Spleen (tissue), 11 donors: ENCODE results near the gene DAPK3. TPM values are rescaled to one million over a fixed set of nuclear protein-coding genes. Genes with fewer than 3 reads are reported as not detected.

Experiments used
- DNase-seq: peaks from one replicate; pipeline ENCODE4 v3.0.0-alpha.2; 2020
- H3K27ac ChIP-seq, 8 donors: fragments of 200-600 bp; sonication (generic) in 7 of 8; 1 replicate in 4 of 8; 2 replicates in 4 of 8; pipeline versions ENCODE4 v1.5.0 to v1.8.0; 2016 to 2021; ENCODE audit warnings: inconsistent platforms in 4 of 8, mild to moderate bottlenecking in 4 of 8, moderate library complexity in 1 of 8
- H3K27me3 ChIP-seq, 7 donors: fragments of 200-600 bp; sonication (generic) in 6 of 7; replicated peaks in 1 of 7; 1 replicate in 4 of 7; 2 replicates in 3 of 7; pipeline versions ENCODE4 v1.5.0 to v1.8.0; 2016 to 2021; ENCODE audit warnings: inconsistent platforms in 3 of 7, mild to moderate bottlenecking in 1 of 7
- H3K36me3 ChIP-seq, 6 donors: fragments of 200-600 bp; sonication (generic) in 5 of 6; 1 replicate in 4 of 6; 2 replicates in 2 of 6; pipeline versions ENCODE4 v1.5.0 to v1.8.0; 2016 to 2021; ENCODE audit warnings: inconsistent platforms in 2 of 6
- H3K4me1 ChIP-seq, 6 donors: fragments of 200-600 bp; sonication (generic) in 5 of 6; 1 replicate in 3 of 6; 2 replicates in 3 of 6; pipeline versions ENCODE4 v1.5.0 to v1.8.0; 2016 to 2021; ENCODE audit warnings: inconsistent platforms in 3 of 6
- H3K4me3 ChIP-seq, 8 donors: fragments of 200-600 bp; sonication (generic) in 7 of 8; 1 replicate in 4 of 8; 2 replicates in 4 of 8; pipeline versions ENCODE4 v1.5.0 to v1.8.0; 2016 to 2021; ENCODE audit warnings: inconsistent platforms in 4 of 8, mild to moderate bottlenecking in 4 of 8, moderate library complexity in 2 of 8
- H3K9me3 ChIP-seq, 8 donors: fragments of 200-600 bp; sonication (generic) in 7 of 8; 1 replicate in 4 of 8; 2 replicates in 4 of 8; pipeline versions ENCODE4 v1.5.0 to v1.8.0; 2016 to 2021; ENCODE audit warnings: inconsistent platforms in 4 of 8
- CTCF ChIP-seq, 11 experiments: fragments of 200-600 bp in 7 of 11; fragments of 450-650 bp in 4 of 11; sonication (generic) in 4 of 11; IDR thresholded peaks in 8 of 11; conservative IDR thresholded peaks in 3 of 11; 1 replicate in 7 of 11; 2 replicates in 4 of 11; pipeline versions ENCODE4 v1.4.0 to v1.8.0; 2016 to 2021; ENCODE audit warnings: antibody characterized with exemption in 11 of 11, inconsistent platforms in 4 of 11, mild to moderate bottlenecking in 1 of 11
- POLR2A ChIP-seq, 3 donors: fragments of 450-650 bp; IDR thresholded peaks; one replicate each; pipeline ENCODE4 v1.5.1; 2017; ENCODE audit warnings: antibody characterized with exemption in 3 of 3, mild to moderate bottlenecking in 1 of 3
- POLR2AphosphoS5 ChIP-seq, 3 donors: sonication (generic); formaldehyde crosslinking; IDR thresholded peaks; one replicate each; pipeline ENCODE4 v1.5.1; 2017; ENCODE audit warnings: antibody characterized with exemption in 3 of 3
- WGBS, 5 donors: extraction: QIAGEN DNeasy Blood & Tissue Kit in 3 of 5; methylation state at CpG; one replicate each; pipeline versions ENCODE4 v1.1.5 to v1.1.7; 2013 to 2018; 5-methylcytosine and 5-hydroxymethylcytosine counted together
- intact Hi-C: fragments of 100-400 bp; cut with DNase I; formaldehyde crosslinking; loops from one replicate; pipeline ENCODE4 v1.15.0; 2023; ENCODE audit warnings: low total_unique reads
- polyA plus RNA-seq, 3 donors: library from polyadenylated mRNA; stranded (reverse); fragments of 200-250 nt; gene quantifications; one replicate each; pipeline ENCODE4 v1.2.1, GENCODE V29; 2013
- total RNA-seq, 7 donors: library from RNA; depleted of rRNA in 3 of 7; stranded (reverse); fragments of >200 nt in 3 of 7; fragmentation: NEBNext Ultra II Directional in 4 of 7; extraction: Animal tissue kit (Norgen Biotek cat#: 25700) in 4 of 7; gene quantifications; one replicate each; pipeline versions ENCODE4 v1.1.0 to v1.2.1, GENCODE V29; 2016 to 2021
- donor health status: healthy with polysubstance abuse.
- donor health status: DM: no; HTN: no; CAD: no; lungs with moderate emphysema.
- donor health status: DM: no; HTN: no; CAD: no.
- donor health status: Bipolar disorder and iron deficiency.
- donor health status: healthy.
- donor health status: DM: no; HTN: no; CAD: no.
- donor health status: DM: yes; HTN: yes; CAD: no.

Gene DAPK3
- total and polyA plus RNA-seq, 10 donors, result 26.5 to 68.8 (median 46.1) TPM

- Histone ChIP-seq H3K27ac (peak overlapping the region in 1 of 8 donors; percentile 0), H3K4me3 (no peak overlapping the region), H3K36me3 (peaks cover 19 to 75% (median 73%) of the 10 kb centered on the region in 6 donors), H3K4me1 (peaks cover 28 to 88% (median 62%) of the 10 kb centered on the region in 6 donors), H3K9me3 (no peaks in the 10 kb centered on the region), H3K27me3 (no peaks in the 10 kb centered on the region)
- DNase-seq, result peak; percentile 71
- 84 to 93% (median 90%) methylated on average over 30 to 39 of the region's 39 CpGs for WGBS, 5 donors
- no peak for TF ChIP-seq CTCF (IDR thresholded peaks at IDR 0.05 in 8 of 11, conservative IDR thresholded peaks at IDR 0.05 in 3 of 11)
- TF ChIP-seq POLR2AphosphoS5 (IDR thresholded peaks at IDR 0.05), result peak in 2 of 3 donors; percentile 38 to 60
- no peak for TF ChIP-seq POLR2A (IDR thresholded peaks at IDR 0.05)
- intact Hi-C loops, result no loop called here
These were observed 11.1 kb upstream of the DAPK3 start for GRCh38 chr19:3981736-3982681.

- TF ChIP-seq POLR2AphosphoS5 (IDR thresholded peaks at IDR 0.05), result peak in 1 of 3 donors; percentile 7
- TF ChIP-seq POLR2A (IDR thresholded peaks at IDR 0.05), result no peak
- no peak for TF ChIP-seq CTCF (IDR thresholded peaks at IDR 0.05 in 8 of 11, conservative IDR thresholded peaks at IDR 0.05 in 3 of 11)
- intact Hi-C loops, result no loop called here
These were observed 10.5 kb upstream of the DAPK3 start for GRCh38 chr19:3981373-3981735.

GRCh38 chr19:3980353-3981251 lies 9.7 kb upstream of the DAPK3 start:
- no peak overlapping the region for H3K4me3 ChIP-seq
- intact Hi-C loops, result no loop called here
- peaks cover 22 to 89% (median 87%) of the 10 kb centered on the region in 6 donors for H3K36me3 ChIP-seq
- H3K27me3 ChIP-seq, result no peaks in the 10 kb centered on the region
- H3K4me1 ChIP-seq, result peaks cover 15 to 87% (median 52%) of the 10 kb centered on the region in 6 donors
- H3K9me3 ChIP-seq, result no peaks in the 10 kb centered on the region
- TF ChIP-seq POLR2A (IDR thresholded peaks at IDR 0.05), result no peak
- TF ChIP-seq POLR2AphosphoS5 (IDR thresholded peaks at IDR 0.05), result peak in 2 of 3 donors; percentile 45 to 73
- 65 to 87% (median 77%) methylated on average over 17 to 31 of the region's 31 CpGs for WGBS, 5 donors
- no peak for DNase-seq
- H3K27ac ChIP-seq, result peak overlapping the region in 1 of 8 donors; percentile 24

More at GRCh38 chr19:3981373-3981735, 10.5 kb upstream of the DAPK3 start:
- Histone ChIP-seq H3K36me3 (peaks cover 22 to 82% (median 80%) of the 10 kb centered on the region in 6 donors), H3K4me3 (no peak overlapping the region), H3K27me3 (no peaks in the 10 kb centered on the region), H3K4me1 (peaks cover 21 to 88% (median 59%) of the 10 kb centered on the region in 6 donors), H3K9me3 (no peaks in the 10 kb centered on the region), H3K27ac (peak overlapping the region in 1 of 8 donors; percentile 24)
- WGBS, 5 donors, result 83 to 90% (median 89%) methylated on average over 9 to 10 of the region's 10 CpGs
- no peak for DNase-seq

GRCh38 chr19:3979674-3980352 lies 8.9 kb upstream of the DAPK3 start:
- 84 to 93% (median 88%) methylated on average over 18 to 25 of the region's 25 CpGs for WGBS, 5 donors
- no peak for DNase-seq

More at GRCh38 chr19:3979674-3980352, 8.9 kb upstream of the DAPK3 start:
- H3K4me3 ChIP-seq, result no peak overlapping the region
- H3K4me1 ChIP-seq, result peaks cover 12 to 86% (median 48%) of the 10 kb centered on the region in 6 donors
- no peak overlapping the region for H3K27ac ChIP-seq
- H3K36me3 ChIP-seq, result peaks cover 22 to 97% (median 95%) of the 10 kb centered on the region in 6 donors
- H3K9me3 ChIP-seq, result no peaks in the 10 kb centered on the region
- intact Hi-C loops, result no loop called here
- no peaks in the 10 kb centered on the region for H3K27me3 ChIP-seq
- no peak for TF ChIP-seq CTCF (IDR thresholded peaks at IDR 0.05 in 8 of 11, conservative IDR thresholded peaks at IDR 0.05 in 3 of 11)
- TF ChIP-seq POLR2A (IDR thresholded peaks at IDR 0.05), result no peak
- TF ChIP-seq POLR2AphosphoS5 (IDR thresholded peaks at IDR 0.05), result peak; percentile 58 to 82 (median 61)
